ENCODE measurements around the gene VPS26B.

The VPS26B gene

GRCh38 chr11:134224710-134225664 is 516 bp downstream of the VPS26B start:
- Histone ChIP-seq H3K27ac (peak overlapping the region; percentile 60), H3K27me3 (ENCODE audit: control insufficient read depth, insufficient read depth, low read length) (no peaks in the 10 kb centered on the region), H3K79me2 (peaks cover 37% of the 10 kb centered on the region), H3K4me1 (peaks cover 3% of the 10 kb centered on the region), H3K9me3 (ENCODE audit: control insufficient read depth, low read length) (no peaks in the 10 kb centered on the region), H3K4me2 (ENCODE audit: low read length) (peak overlapping the region; percentile 90), H3K4me3 (ENCODE audit: low read depth, low read length) (peak overlapping the region; percentile 63), H3K36me3 (ENCODE audit: control insufficient read depth, insufficient read depth, low read length) (no peaks in the 10 kb centered on the region), H2AFZ (peak overlapping the region; percentile 95), H3K9ac (no peak overlapping the region)
- no peak for TF ChIP-seq CTCF (IDR thresholded peaks at IDR 0.05)

- H3K4me2 ChIP-seq (ENCODE audit: low read length): no peak overlapping the region
- peaks cover 12% of the 10 kb centered on the region for H3K4me1 ChIP-seq
- no peak overlapping the region for H3K27ac ChIP-seq
- H3K4me3 ChIP-seq (ENCODE audit: low read depth, low read length): no peak overlapping the region
- H3K9ac ChIP-seq: no peak overlapping the region
- no peak overlapping the region for H2AFZ ChIP-seq
- peaks cover 37% of the 10 kb centered on the region for H3K79me2 ChIP-seq
- no peaks in the 10 kb centered on the region for H3K36me3 ChIP-seq (ENCODE audit: control insufficient read depth, insufficient read depth, low read length)
- no peak for TF ChIP-seq CTCF (IDR thresholded peaks at IDR 0.05)
- no peaks in the 10 kb centered on the region for H3K27me3 ChIP-seq (ENCODE audit: control insufficient read depth, insufficient read depth, low read length)
- H3K9me3 ChIP-seq (ENCODE audit: control insufficient read depth, low read length): no peaks in the 10 kb centered on the region
Measured at GRCh38 chr11:134226806-134227325, 2.4 kb downstream of the VPS26B start.

- H3K4me3 ChIP-seq (ENCODE audit: low read depth, low read length): no peak overlapping the region
- H3K79me2 ChIP-seq: peaks cover 30% of the 10 kb centered on the region
- H2AFZ ChIP-seq: no peak overlapping the region
- H3K9ac ChIP-seq: no peak overlapping the region
- H3K36me3 ChIP-seq (ENCODE audit: control insufficient read depth, insufficient read depth, low read length): no peaks in the 10 kb centered on the region
- H3K4me1 ChIP-seq: peaks cover 14% of the 10 kb centered on the region
- TF ChIP-seq CTCF (IDR thresholded peaks at IDR 0.05): no peak
- H3K27ac ChIP-seq: no peak overlapping the region
- no peaks in the 10 kb centered on the region for H3K27me3 ChIP-seq (ENCODE audit: control insufficient read depth, insufficient read depth, low read length)
- H3K9me3 ChIP-seq (ENCODE audit: control insufficient read depth, low read length): no peaks in the 10 kb centered on the region
- no peak overlapping the region for H3K4me2 ChIP-seq (ENCODE audit: low read length)
Measured at GRCh38 chr11:134228625-134229024, 4.2 kb downstream of the VPS26B start.

- H3K27ac ChIP-seq: no peak overlapping the region
- no peaks in the 10 kb centered on the region for H3K9me3 ChIP-seq (ENCODE audit: control insufficient read depth, low read length)
- peaks cover 18% of the 10 kb centered on the region for H3K4me1 ChIP-seq
- H3K4me2 ChIP-seq (ENCODE audit: low read length): no peak overlapping the region
- peaks cover 30% of the 10 kb centered on the region for H3K79me2 ChIP-seq
- no peak overlapping the region for H3K4me3 ChIP-seq (ENCODE audit: low read depth, low read length)
- no peak for TF ChIP-seq CTCF (IDR thresholded peaks at IDR 0.05)
- no peaks in the 10 kb centered on the region for H3K36me3 ChIP-seq (ENCODE audit: control insufficient read depth, insufficient read depth, low read length)
- H3K27me3 ChIP-seq (ENCODE audit: control insufficient read depth, insufficient read depth, low read length): no peaks in the 10 kb centered on the region
- no peak overlapping the region for H2AFZ ChIP-seq
- no peak overlapping the region for H3K9ac ChIP-seq
Measured at GRCh38 chr11:134229126-134229790, 4.8 kb downstream of the VPS26B start.
